ENCODE data around the gene USP54.

The USP54 gene

GRCh38 chr10:73467206-73467605, 123.9 kb downstream of the USP54 start:
- DNase-seq, result no peak

- DNase-seq, result no peak
Observed at GRCh38 chr10:73465978-73466726, 125.0 kb downstream of the USP54 start.

- DNase-seq, result no peak
Observed at GRCh38 chr10:73460897-73461296, 130.2 kb downstream of the USP54 start.

- DNase-seq, result no peak
Observed at GRCh38 chr10:73459683-73460314, 131.3 kb downstream of the USP54 start.

GRCh38 chr10:73456187-73456890, 134.8 kb downstream of the USP54 start:
- no peak for DNase-seq

GRCh38 chr10:73449113-73449512, 142.0 kb downstream of the USP54 start:
- no peak for DNase-seq

GRCh38 chr10:73448384-73448783, 142.8 kb downstream of the USP54 start:
- no peak for DNase-seq
